ENCODE measurements around the gene CHST11. TPM values are rescaled to one million over a fixed set of nuclear protein-coding genes. Genes with fewer than 3 reads are reported as not detected.

CHST11 gene
- total RNA-seq, 1 experiment from 2014 or later: 1.1 TPM

DNA sequence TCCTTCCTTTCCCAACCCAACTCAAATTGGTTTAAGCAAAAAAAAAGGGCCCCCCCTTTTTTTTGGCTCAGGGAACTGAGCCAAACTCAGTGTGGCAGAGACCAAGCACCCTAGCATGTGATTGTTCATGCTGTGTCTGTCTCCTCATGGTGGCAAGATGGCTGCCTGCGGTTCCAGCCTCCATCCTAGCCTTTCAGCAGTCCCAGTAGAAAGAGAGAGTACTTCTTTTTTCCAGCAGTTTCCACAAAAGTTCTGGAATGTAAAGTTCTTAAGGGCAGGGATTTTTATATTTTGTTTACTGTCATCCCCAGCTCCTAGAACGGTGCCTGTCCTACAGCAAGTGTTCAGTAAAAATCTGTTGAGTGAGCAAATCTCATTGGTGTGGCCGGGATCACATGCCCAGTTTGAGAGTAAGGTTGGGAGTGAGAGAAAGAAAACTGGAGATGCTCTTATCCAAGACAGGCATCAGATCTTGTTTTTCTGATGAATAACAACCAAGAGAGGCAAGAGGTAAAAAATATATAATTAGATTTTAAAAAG, 22.4 kb downstream of the CHST11 start:
- no peaks in the 10 kb centered on the region for H3K4me1 ChIP-seq (ENCODE audit: insufficient read depth, low read length, poor library complexity, severe bottlenecking)
- H3K9me3 ChIP-seq (ENCODE audit: low read depth, low read length, poor library complexity, severe bottlenecking): no peaks in the 10 kb centered on the region
- no peak for DNase-seq (ENCODE audit: low spot score)
- no peaks in the 10 kb centered on the region for H3K36me3 ChIP-seq (ENCODE audit: insufficient read depth, low read length, poor library complexity, severe bottlenecking)
- no peak overlapping the region for H3K27ac ChIP-seq (ENCODE audit: low read depth, low read length, poor library complexity, severe bottlenecking)
- H3K4me3 ChIP-seq (ENCODE audit: low read depth, low read length, poor library complexity, severe bottlenecking): no peak overlapping the region
- POLR2A ChIA-PET (ENCODE audit: low non-redundant PET): no interaction called here
- CTCF ChIA-PET: no interaction called here
- TF ChIP-seq, protein P1, sequence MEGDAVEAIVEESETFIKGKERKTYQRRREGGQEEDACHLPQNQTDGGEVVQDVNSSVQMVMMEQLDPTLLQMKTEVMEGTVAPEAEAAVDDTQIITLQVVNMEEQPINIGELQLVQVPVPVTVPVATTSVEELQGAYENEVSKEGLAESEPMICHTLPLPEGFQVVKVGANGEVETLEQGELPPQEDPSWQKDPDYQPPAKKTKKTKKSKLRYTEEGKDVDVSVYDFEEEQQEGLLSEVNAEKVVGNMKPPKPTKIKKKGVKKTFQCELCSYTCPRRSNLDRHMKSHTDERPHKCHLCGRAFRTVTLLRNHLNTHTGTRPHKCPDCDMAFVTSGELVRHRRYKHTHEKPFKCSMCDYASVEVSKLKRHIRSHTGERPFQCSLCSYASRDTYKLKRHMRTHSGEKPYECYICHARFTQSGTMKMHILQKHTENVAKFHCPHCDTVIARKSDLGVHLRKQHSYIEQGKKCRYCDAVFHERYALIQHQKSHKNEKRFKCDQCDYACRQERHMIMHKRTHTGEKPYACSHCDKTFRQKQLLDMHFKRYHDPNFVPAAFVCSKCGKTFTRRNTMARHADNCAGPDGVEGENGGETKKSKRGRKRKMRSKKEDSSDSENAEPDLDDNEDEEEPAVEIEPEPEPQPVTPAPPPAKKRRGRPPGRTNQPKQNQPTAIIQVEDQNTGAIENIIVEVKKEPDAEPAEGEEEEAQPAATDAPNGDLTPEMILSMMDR (conservative IDR thresholded peaks at IDR 0.05; ENCODE audit: low read depth, low read length): no peak
- TF ChIP-seq EZH2 (IDR thresholded peaks at IDR 0.05; ENCODE audit: borderline replicate concordance, low read depth, low read length, poor library complexity, severe bottlenecking): no peak
- intact Hi-C loops (cut with micrococcal nuclease; ENCODE audit: unreplicated experiment): no loop called here
- BruUV-seq (replicated peaks): no TSS peak
- H3K27me3 ChIP-seq (replicated peaks; ENCODE audit: insufficient read depth, low read depth, low read length, poor library complexity): no peaks in the 10 kb centered on the region

DNA sequence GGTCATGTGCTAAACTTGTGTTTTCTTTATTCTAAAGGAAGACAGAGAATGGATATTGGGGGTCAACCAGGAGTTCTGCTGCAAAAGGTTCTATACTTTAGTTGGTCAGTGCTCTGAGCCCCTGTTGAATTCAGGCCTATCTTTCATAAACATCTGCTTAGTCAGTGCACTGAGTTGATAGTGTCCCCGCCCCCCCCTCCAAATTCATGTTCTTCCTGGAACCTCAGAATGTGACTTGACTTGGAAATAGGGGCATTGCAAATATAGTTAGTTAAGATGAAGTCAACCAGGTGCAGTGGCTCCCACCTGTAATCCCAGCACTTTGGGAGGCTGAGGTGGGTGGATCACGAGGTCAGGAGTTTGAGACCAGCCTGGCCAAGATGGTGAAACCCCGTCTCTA, 23.3 kb downstream of the CHST11 start:
- no peak for TF ChIP-seq EZH2 (IDR thresholded peaks at IDR 0.05; ENCODE audit: borderline replicate concordance, low read depth, low read length, poor library complexity, severe bottlenecking)
- TF ChIP-seq, protein P1 (conservative IDR thresholded peaks at IDR 0.05; ENCODE audit: low read depth, low read length): no peak
- no peaks in the 10 kb centered on the region for H3K36me3 ChIP-seq (ENCODE audit: insufficient read depth, low read length, poor library complexity, severe bottlenecking)
- H3K9me3 ChIP-seq (ENCODE audit: low read depth, low read length, poor library complexity, severe bottlenecking): no peaks in the 10 kb centered on the region
- no TSS peak for BruUV-seq (replicated peaks)
- H3K4me3 ChIP-seq (ENCODE audit: low read depth, low read length, poor library complexity, severe bottlenecking): no peak overlapping the region
- no peak for DNase-seq (ENCODE audit: low spot score)
- intact Hi-C loops (cut with micrococcal nuclease; ENCODE audit: unreplicated experiment): no loop called here
- POLR2A ChIA-PET (ENCODE audit: low non-redundant PET): no interaction called here
- CTCF ChIA-PET: no interaction called here
- H3K4me1 ChIP-seq (ENCODE audit: insufficient read depth, low read length, poor library complexity, severe bottlenecking): no peaks in the 10 kb centered on the region
- no peaks in the 10 kb centered on the region for H3K27me3 ChIP-seq (replicated peaks; ENCODE audit: insufficient read depth, low read depth, low read length, poor library complexity)
- H3K27ac ChIP-seq (ENCODE audit: low read depth, low read length, poor library complexity, severe bottlenecking): no peak overlapping the region

DNA sequence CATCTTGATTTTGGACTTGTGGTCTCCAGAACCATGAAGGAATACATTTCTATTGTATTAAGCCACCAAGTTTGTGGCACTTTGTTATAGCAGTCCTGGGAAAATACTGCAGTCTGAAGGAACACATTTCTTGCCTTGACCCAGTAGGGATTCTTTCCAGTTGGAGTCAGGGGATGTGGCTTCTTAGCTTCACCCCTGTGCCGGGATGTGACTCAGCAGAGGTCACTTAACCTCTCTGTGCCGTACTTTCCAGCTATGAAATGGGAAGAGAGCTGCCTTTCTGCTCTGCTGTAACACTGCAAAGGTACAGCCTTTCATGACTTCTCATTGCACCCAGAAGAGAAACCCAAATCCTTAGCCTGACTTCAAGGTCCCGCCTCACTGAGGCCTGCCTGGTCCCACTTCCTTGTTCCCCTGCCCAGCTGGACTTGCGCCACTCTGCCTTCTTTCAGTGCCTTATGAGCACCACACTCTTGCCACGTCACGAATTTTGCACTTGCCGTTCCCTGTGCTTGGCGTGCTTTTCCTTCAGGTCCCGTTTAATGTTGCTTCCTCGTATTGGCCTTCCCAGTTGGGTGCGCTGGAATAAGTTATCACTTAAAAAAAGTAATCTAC, 24.2 kb downstream of the CHST11 start:
- ChIA-PET POLR2A (ENCODE audit: low non-redundant PET) (no interaction called here), CTCF (no interaction called here)
- Histone ChIP-seq H3K4me3 (ENCODE audit: low read depth, low read length, poor library complexity, severe bottlenecking) (no peak overlapping the region), H3K9me3 (ENCODE audit: low read depth, low read length, poor library complexity, severe bottlenecking) (no peaks in the 10 kb centered on the region), H3K4me1 (ENCODE audit: insufficient read depth, low read length, poor library complexity, severe bottlenecking) (no peaks in the 10 kb centered on the region), H3K27ac (ENCODE audit: low read depth, low read length, poor library complexity, severe bottlenecking) (no peak overlapping the region), H3K36me3 (ENCODE audit: insufficient read depth, low read length, poor library complexity, severe bottlenecking) (no peaks in the 10 kb centered on the region), H3K27me3 (replicated peaks; ENCODE audit: insufficient read depth, low read depth, low read length, poor library complexity) (no peaks in the 10 kb centered on the region)
- TF ChIP-seq, protein P1 (conservative IDR thresholded peaks at IDR 0.05; ENCODE audit: low read depth, low read length): no peak
- no peak for TF ChIP-seq EZH2 (IDR thresholded peaks at IDR 0.05; ENCODE audit: borderline replicate concordance, low read depth, low read length, poor library complexity, severe bottlenecking)
- no peak for DNase-seq (ENCODE audit: low spot score)
- no TSS peak for BruUV-seq (replicated peaks)
- intact Hi-C loops (cut with micrococcal nuclease; ENCODE audit: unreplicated experiment): no loop called here

Data from A673 (cell line).